G401 (cell line): Measurements from ENCODE around the gene ILDR2. TPM values are rescaled to one million over a fixed set of nuclear protein-coding genes. Genes with fewer than 3 reads are reported as not detected.
"Not testable (repeated sequence)": the region's sequence is repeated elsewhere in the genome, so short reads cannot be mapped to it uniquely, and the experiment has no call there.

Experiments
- DNase-seq: peaks from one replicate; pipeline ENCODE4 v3.0.0-alpha.2; 2015; ENCODE audit warnings: low spot score
- in situ Hi-C: cut with HindIII; loops from 2 replicates; pipeline ENCODE4 v1.10.0; 2016; ENCODE audit warnings: low sequenced_read_pairs, mixed read lengths
- total RNA-seq: library from RNA; depleted of rRNA; stranded (reverse); fragments of >200 nt; shearing (Covaris generic); gene quantifications from 2 replicates; pipeline ENCODE4 v1.2.3, GENCODE V29; 2014

Gene ILDR2
- total RNA-seq, 1 experiment from 2014 or later: 1.6 TPM

DNA sequence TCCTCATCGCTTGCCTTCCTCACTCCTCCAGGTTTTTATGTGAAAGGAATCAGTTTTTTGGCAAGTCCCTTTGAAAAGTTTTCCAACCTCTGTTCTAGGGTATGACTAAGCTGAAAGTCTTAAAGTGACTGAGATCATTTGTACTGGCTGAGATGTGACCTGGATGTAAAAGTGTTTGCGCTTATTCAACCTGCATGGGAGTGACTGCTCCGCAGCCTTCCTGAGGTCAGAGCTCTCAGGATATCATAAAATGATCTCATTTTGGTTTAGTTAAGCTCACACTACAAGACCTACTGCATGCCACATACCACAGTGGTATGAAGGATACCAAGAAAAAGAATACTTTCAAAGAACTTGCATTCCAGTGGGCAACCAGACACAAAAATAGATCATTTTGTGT lies 69.4 kb downstream of the ILDR2 start:
- in situ Hi-C loops: no loop called here
- DNase-seq: no peak

DNA sequence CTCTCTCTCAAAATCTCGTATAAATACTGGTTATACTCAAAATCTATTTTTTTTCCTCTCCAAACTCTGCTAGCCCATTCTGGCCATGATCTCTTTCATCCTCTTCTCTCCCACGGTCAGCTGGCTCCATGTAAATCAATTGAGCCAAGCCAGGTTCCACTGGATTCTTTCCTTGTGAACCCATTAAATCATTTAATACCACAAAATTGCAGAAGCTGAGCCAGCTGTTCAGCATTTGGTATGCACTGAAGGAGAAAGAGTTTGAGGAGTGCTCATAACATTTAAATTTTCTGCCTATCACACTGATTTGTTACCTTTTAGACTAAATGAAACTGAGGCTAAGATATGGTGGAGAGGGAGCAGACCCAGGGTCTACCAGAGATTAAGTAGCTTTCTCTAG lies 70.2 kb downstream of the ILDR2 start:
- in situ Hi-C loops: no loop called here
- no peak for DNase-seq

DNA sequence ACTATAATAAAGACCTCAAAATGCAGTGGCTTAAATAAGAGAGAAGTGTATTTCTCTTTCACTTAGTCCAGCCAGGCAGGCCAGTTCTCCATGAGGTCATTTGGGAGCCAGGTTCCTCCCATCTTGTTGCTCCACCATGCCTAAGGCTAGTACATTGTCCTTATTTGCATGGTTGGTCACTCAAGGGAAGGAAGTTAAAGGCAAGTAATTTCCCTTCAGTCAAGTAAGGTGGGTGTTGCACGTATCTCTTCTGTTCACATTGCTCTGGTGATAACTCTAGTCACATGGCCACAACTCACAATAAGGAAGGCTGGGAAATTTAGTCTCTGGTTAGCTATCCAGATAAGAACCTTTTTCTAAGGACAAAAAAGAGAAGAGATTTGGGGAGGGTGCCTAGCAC lies 72.1 kb downstream of the ILDR2 start:
- DNase-seq: no peak
- in situ Hi-C loops: no loop called here

DNA sequence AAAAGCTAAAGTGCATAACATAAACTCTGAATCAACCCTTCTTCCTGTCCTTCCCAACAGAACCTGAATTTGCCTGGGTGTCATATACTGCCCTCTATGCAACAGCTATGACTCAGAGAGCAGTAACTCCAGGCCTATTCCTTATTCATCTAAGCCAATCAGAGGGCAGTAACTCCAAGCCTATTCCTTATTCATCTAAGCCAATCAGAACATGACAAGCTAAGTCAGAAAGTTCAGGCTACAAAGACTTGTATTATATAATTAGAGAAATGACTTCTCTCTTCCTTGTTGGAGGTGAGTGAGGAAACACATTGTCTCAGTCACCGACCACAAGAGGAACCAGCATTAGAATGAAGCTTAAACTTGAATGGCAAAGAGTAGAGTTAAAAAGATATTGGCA lies 73.1 kb downstream of the ILDR2 start:
- no peak for DNase-seq
- in situ Hi-C loops: no loop called here

DNA sequence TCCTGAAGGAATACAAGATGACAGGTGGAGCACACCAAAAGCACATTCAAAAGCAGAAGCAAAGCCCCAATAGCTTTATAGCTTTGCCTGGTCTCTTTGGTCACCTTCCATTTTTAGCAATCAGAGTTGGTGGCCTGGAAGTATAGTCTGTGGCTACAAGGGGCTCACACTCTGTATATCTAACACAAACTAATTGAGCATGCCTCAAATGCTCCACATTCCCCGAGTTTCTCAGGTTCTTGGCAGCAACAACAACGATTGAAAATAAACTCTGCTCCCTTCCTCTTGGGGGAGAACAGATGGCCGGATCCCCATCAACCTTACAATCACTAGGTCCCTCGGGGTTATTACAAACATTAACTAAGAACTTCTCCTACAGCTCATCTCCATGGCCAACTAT lies 74.4 kb downstream of the ILDR2 start:
- in situ Hi-C loops: no loop called here

DNA sequence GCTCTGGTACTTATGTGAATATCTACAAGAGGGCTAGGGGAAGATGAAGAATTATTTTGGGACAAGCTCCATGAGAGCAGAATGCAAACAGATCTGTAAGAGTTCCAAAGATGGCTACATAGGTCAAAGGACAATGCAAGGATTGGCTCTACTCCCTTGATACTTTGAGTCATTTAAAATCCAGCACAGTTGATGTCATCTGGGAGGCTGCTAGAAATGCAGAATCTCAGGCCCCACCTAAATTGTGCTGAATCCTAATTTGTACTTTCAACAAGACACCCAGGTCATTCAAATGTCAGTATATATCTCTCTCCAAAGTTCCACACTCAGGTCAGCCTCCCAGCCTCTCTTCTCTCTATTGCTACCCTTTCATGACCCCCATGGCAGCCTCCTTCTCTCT lies 75.6 kb downstream of the ILDR2 start:
- in situ Hi-C loops: no loop called here
- no peak for DNase-seq

More for the DNA sequence above, 74.4 kb downstream of the ILDR2 start:
- DNase-seq: no peak

DNA sequence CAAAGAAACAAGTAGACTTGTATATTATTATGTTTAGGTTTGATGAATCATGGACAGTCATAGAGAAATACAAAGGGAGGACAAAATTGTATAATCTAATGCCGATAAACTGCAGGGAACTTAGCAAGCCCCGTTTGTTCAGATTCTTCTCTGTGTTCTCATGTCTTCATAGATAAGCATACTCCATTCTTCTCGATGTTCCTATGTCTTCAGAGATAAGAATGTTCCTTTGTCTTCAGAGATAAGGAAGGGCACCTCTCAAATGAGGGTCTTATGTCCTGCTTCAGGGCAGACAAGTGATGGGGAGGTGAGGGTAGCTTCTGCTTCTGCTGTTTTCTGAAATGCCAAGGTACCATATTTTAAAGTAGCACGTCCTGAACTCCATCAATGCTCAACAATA lies 79.6 kb downstream of the ILDR2 start:
- in situ Hi-C loops: no loop called here
- DNase-seq: no peak

DNA sequence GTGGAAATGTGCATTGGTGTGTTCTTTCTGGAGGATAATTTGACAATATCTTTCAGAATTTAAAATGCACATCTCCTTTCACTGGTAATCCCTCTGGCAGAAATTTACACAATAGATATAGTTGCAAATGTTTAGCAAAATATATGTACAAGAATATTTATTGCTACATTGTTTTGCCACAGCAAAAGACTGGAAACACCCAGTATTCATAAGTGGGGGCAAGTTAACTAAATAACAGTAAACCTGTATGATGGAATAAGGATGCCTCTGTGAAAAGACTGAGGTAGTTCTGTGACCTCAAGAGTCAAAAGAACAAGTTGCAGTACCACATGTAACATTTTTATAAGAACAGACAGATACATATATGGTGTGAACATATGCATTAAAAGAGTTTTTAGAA lies 85.6 kb downstream of the ILDR2 start:
- no peak for DNase-seq
- in situ Hi-C loops: no loop called here

DNA sequence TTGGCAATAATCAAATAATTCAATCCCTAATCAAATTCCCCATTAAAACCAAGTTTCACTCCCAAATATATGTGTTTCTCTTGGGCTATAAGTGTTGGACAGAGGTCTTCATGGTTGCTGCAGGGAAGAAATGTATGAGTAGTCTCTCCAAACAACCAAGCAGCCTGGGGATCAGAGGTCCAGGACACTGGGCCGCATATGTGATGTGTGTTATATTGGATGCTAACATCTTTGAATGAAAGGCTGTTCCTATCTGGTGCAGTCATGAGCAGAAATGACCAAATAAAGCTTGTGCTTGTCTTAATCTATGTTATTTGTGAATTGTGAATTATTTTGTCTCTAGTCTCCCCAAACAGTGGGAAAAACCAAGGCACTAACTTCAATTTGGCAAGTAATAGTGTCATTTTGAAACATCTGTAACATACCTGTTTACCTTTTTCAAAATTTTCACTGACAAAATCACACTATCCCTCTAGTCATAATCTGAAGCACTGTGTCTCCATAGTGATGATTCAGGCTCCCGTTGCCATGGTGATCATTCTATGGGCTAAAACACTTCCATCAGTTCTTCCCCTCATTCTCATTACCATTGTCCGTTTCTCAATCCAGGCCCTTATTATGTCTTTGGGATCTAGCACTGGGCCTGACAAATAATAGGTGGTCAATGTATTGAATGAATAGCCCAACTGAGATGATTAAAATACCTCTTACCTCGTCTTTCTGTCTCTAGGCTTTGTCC lies 86.8 kb downstream of the ILDR2 start:
- in situ Hi-C loops: no loop called here
- no peak for DNase-seq

DNA sequence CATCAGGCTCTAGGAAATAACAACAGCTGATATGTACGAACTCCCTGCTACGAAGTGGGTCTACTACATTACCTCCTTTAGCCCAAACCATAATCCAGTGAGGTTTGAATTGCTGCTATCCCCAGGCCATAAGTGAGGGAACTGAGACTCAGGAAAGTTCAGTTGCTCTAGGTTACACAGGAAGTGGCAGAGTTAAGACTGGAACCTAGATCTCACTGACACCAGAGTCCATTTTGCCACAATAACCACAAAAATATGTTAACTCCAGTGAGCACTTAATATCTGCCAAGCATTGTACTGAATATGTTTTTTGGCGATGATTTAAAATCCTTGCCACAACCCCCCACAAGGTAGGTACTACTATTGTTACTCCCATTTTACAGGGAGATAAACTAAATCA lies 90.4 kb downstream of the ILDR2 start:
- in situ Hi-C loops: no loop called here
- no peak for DNase-seq

DNA sequence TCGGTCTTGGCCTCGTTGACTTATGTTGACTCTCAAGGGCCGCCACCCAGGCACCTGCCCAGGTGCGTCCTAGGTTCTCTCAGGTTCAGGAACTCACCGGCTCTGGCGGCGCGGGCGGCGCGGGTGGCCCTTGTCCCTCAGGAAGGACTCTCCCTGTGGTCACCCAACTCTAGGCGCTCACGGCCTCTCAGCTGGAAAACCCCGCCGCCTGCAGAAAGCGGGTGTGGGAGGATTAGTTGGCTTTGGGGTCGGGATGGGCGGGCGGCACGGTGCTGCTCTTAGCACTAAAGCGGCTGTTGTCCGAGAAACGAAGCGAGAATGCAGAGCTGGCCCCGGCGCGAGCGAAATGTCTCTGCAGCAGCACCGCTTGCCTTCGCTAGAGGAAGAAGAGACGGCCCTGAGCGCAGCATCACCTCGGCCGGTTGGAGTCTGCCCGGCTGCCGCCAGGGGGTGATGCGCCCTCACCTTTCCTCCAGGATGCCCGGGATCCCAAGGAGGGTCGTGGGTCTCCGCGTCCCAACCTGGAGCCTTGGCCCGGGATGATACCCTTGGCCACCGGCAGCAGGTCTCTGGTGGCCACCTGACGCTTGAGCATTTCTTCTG lies 91.2 kb downstream of the ILDR2 start:
- in situ Hi-C loops: no loop called here
- DNase-seq: peak; percentile 51

DNA sequence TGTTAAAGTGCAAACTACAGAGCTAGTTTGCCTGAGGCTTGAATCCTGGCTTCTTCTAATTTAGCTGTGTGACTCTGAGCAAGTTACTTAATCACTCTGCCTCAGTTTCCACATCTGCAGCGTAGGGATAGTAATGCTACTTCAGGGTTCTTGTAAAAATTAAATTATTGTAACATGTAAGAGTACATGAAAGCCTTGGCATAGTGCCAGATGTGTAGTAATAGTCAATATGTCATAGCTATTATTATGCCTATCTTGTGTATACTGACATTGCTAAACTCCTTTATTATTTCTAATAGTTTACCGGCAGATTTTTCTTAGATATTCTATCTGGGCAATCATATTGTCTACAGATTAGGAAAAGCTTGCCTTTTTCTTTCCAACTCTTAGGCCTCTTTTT lies 92.4 kb downstream of the ILDR2 start:
- in situ Hi-C loops: no loop called here
- DNase-seq: no peak

DNA sequence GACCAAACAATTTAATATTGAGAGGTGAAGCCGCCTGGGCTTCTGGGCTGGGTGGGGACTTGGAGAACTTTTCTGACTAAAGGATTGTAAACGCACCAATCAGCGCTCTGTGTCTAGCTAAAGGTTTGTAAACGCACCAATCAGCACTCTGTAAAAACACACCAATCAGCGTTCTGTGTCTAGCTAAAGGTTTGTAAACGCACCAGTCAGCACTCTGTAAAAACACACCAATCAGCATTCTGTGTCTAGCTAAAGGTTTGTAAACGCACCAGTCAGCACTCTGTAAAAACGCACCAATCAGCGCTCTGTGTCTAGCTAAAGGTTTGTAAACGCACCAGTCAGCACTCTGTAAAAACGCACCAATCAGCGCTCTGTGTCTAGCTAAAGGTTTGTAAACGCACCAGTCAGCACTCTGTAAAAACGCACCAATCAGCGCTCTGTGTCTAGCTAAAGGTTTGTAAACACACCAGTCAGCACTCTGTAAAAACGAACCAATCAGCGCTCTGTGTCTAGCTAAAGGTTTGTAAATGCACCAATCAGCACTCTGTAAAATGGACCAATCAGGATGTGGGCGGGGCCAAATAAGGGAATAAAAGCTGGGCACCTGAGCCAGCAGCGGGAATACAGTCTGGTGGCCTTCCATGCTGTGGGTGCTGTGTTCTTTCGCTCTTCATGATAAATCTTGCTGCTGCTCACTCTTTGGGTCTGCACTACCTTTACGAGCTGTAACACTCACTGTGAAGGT lies 97.0 kb downstream of the ILDR2 start:
- DNase-seq, in situ Hi-C loops: not testable (repeated sequence)

DNA sequence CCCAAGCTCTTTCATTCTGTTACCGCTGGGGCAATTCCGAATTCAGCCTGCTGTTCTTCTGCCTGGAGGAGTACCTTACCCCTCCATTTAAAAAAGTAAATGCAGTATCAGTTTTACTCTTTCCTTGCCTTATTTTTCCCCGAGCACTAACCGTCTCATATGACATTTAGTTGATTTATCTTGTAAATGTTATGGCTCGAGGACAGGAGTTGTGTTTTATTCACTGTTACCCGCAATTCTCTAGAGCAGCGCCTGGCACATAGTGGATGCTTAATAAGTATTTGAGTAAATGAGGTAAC lies 98.9 kb downstream of the ILDR2 start:
- no peak for DNase-seq

DNA sequence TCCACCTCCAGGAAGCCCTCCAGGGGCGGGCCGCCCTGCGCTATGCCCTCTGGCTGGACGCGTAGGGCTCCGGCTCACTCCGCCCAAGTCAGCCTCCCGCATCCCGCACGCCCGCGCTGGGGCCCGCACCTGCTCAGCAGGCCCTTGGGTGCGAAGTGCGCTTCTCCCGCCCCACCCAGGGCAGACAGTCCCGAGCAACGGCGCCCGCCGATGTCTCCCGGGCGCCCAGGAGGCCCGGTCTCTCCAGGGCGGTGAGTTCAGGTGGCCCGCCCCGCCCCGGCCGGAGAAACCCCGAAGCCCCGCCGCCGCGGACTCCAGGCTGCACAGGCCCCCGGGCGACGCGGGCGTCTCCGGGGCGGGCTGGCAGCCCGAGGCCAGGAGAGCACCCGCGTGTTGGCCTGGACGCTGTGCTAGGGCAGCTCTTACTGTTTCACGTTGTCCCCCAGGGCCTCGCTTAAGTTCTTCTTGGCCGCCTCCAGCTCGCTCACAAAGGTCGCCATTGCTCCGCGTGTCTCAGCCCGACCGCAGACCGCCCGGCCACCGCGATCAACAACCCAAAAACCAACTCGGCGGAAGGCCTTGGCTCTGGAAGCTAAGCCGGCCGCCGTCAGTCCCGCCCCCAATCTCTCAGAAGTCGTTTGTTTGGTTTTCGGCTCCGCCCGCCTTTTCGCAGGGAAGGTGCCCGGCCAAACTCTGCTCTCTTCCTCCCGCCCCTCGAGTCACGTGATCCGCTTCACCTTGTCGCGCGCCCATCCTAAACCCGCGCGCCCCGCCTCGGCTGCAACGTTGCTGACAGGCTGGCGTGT lies 99.4 kb downstream of the ILDR2 start, which contains the start of gene TADA1:
Gene TADA1 (minus strand): TSS at position 531 of the 806 bp plus-strand sequence. CDS start 31 bp downstream, at position 500.
- DNase-seq: peak; percentile 99
- in situ Hi-C loops: no loop called here

More for the DNA sequence above, 98.9 kb downstream of the ILDR2 start:
- in situ Hi-C loops: no loop called here

DNA sequence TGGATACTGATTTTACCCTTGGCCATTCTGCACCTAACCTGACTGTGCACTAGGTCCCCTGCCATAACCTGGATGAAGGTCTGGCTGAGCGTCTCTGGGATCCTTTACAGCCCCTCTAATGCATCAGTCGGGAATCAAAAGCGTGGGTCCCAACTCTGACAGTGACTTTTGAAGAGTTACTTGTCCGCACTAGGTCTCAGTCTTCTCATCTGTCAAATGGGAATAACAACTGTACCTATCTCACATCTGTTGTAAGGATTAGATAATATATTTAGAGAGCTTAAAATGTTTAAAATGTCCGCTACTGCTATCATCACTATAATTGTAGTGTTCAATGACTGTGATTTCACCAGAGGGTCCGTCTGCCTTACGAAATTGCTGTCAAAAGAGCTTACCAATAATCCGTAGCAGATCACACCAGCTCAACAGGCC lies 100.0 kb downstream of the ILDR2 start:
- in situ Hi-C loops: no loop called here
- DNase-seq: no peak

DNA sequence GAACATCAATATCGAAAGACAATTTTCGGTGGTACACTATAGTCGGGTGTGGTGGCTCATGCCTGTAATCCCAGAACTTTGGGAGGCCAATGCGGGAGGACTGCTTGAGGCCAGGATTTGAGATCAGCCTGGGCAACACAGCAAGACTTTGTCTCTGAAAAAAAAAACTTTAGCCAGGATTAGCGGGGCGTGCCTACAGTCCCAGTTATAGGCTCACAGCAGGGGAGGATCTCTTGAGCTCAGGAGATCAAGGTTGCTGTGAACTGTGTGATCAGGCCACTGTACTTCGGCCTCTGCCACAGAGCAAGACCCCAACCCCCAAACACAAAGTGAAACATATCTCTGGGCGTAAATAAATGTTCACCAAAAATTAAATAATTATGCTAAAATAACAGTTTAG lies 100.9 kb downstream of the ILDR2 start:
- in situ Hi-C loops: no loop called here
- no peak for DNase-seq

DNA sequence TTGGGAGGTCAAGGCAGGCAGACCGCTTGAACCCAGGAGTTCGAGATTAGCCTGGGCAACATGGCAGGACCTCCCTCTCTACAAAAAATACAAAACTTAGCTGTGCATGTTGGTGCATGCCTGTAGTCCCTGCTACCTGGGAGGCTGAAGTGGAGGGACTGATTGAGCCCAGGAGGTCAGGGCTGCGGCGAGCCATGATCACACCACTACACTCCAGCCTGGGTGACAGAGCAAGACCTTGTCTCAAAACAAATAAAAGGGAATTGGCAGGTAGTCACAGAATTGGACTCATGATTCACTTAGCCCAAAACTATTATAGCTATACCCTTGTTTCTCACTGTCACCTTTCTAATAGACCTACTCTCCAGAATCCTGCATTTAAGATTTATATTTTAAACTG lies 104.8 kb downstream of the ILDR2 start:
- DNase-seq: no peak
- in situ Hi-C loops: no loop called here

DNA sequence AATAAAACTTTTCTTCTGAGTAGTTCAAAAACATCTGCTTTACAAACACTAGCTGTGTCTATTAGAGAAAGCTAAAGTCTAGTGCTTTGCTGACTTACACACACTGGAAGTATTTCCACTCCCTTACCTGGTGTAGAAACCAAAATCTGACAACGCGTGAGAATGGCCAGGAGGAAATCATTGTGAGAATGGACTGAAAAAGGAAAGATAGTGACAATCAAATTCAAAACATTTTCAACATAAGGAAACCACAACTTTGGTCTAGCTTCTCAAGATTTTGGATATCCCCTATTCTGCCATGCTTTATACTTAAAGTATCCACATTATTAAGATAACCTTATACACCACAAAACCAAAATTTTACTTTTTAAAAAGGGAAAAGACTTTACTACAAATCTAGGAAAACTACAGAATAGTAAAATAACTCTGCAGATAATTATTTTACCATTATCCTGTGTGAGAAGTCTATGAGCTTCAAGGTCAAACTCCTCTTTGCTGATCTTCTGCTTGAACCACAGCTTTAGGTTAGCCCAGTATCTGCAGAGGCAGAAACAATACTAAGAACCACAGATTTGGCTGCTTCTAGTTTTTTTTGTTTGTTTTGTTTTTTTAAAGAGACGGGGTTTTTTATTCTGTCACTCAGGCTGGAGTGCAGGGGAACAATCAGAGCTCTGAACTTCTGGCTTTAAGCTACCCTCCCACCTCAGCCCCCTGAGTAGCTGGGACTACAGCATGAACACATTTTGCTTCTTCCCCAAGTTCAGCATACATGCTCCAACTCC lies 105.8 kb downstream of the ILDR2 start:
- in situ Hi-C loops: no loop called here
- DNase-seq: no peak
